ENCODE measurements around the gene SHCBP1.

GRCh38 chr16:46648656-46649055, 27.5 kb upstream of the SHCBP1 start:
- TF ChIP-seq CTCF (IDR thresholded peaks at IDR 0.05) (peak; percentile 11), EZH2 (IDR thresholded peaks at IDR 0.05) (no peak), EZH2phosphoT487 (IDR thresholded peaks at IDR 0.05) (no peak)
